Epithelial cell of esophagus (primary cell): ENCODE data around the gene MYO7B.

Experiments used
- DNase-seq: peaks from one replicate; pipeline ENCODE4 v3.0.0; 2010; ENCODE audit warnings: low read depth
- H3K4me3 ChIP-seq: 2 replicates; pipeline ENCODE4 v1.5.1; 2011; ENCODE audit warnings: mild to moderate bottlenecking, low read length, control low read depth
- CTCF ChIP-seq: IDR thresholded peaks from 2 replicates; pipeline ENCODE4 v1.5.1; 2011; ENCODE audit warnings: low read depth, mild to moderate bottlenecking, low read length, control low read depth, inconsistent platforms; ENCODE audit not compliant: insufficient read depth; ENCODE audit errors: missing control alignments

Gene MYO7B

GRCh38 chr2:127611076-127611925, 75.8 kb downstream of the MYO7B start:
- no peak for DNase-seq
- no peak for TF ChIP-seq CTCF
- no peak overlapping the region for H3K4me3 ChIP-seq

DNA sequence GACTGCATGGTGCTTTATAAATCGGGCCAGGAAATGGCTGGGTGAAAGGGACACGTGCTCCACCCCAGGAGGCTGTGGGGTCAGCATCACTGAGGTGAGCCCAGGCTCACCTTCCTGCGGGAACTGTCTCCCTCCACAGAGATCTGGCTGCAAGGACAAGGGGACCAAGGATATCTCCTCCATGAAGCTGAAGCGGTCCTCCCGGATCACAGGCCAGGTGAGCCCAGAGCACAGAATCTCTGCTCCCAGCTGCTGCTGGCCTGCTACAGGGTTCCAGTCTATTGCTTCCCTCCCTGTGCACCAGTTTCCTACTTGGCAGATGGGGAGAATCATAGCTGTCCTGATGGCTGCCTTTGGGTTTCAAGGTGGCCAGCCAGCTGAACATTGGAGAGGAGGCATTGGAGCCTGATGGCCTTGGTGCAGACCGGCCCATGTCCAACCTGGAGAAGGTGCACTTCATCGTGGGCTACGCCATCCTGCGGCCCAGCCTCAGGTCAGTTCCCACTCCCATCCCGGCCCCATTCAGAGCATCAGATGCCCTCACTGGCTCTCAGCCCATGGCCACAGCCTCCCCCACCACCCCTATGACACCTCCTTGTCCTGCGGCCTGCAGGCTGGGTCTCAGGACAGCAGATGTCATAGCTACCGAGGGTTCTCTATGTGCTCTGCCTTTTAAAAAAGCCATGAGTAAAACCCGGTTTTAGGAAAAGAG, 76.8 kb downstream of the MYO7B start:
- TF ChIP-seq CTCF: no peak
- no peak overlapping the region for H3K4me3 ChIP-seq
- no peak for DNase-seq

- TF ChIP-seq CTCF: no peak
- no peak overlapping the region for H3K4me3 ChIP-seq
- DNase-seq: no peak
Observed at GRCh38 chr2:127614246-127614645, 78.8 kb downstream of the MYO7B start.

DNA sequence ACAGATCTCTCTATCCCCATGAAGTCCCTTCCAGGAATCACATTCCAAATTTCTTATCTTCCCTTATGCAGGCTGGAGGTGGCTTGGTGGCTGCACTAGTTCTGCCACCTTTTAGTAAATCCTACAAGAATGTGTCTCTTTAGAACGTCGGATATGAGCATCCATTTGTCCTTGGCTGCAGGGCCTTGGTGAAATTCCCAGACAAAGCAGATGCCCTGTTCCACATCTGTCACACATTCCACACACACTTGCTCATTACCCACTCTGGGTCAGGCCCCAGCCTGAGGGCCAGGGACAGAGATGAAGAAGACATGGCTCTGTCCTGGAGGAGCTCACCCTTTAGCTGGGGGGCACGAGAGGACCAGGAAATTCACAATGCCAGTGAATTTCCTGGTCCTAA, 79.2 kb downstream of the MYO7B start:
- no peak overlapping the region for H3K4me3 ChIP-seq
- TF ChIP-seq CTCF: no peak
- no peak for DNase-seq

- H3K4me3 ChIP-seq: no peak overlapping the region
- no peak for DNase-seq
- no peak for TF ChIP-seq CTCF
Observed at GRCh38 chr2:127615511-127616166, 80.2 kb downstream of the MYO7B start.

GRCh38 chr2:127618551-127619202, 83.2 kb downstream of the MYO7B start:
- DNase-seq: no peak
- no peak overlapping the region for H3K4me3 ChIP-seq
- no peak for TF ChIP-seq CTCF
